ENCODE measurements around the gene TBX1. TPM values are rescaled to one million over a fixed set of nuclear protein-coding genes. Genes with fewer than 3 reads are reported as not detected.

Gene TBX1
- polyA plus RNA-seq, 1 experiment: not detected

DNA sequence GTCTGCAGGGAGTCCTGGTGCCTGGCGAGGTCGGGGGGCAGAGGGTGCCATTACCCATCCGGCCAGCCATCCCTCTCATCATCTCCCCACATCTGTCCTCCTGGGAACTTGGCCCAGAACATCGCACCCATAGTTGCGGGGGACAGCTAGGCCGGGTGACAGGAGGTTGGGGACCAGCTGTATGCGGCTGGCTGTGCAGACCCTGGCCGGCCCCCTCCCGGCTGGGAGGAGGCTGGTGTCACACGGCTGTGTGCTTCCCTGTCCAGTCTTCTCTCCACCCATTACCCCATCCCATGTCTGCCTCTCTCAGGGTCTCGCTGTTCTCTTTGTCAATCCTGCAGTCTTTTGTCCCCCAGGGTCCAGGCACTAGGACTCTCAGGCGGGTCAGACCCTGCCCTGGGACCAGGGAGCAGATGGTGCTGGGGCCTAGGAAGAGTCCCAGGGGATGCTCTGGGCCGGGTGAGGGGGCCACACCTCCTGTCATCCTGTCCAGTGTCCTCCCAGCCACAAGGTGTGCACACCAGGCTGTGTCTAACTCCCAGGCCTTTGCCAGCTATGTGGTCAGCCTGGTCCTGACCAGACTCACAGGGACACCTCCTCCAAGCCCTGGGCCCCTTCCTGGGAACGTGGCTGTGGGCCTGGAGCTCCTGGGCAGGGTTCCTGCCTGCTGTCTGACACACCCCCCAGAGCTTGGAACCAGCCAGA, 6.4 kb upstream of the TBX1 start:
- H3K27me3 ChIP-seq (ENCODE audit: control insufficient read depth, insufficient read depth, low read length): peaks cover 39% of the 10 kb centered on the region
- DNase-seq (ENCODE audit: low read depth): no peak
- TF ChIP-seq, protein P1, sequence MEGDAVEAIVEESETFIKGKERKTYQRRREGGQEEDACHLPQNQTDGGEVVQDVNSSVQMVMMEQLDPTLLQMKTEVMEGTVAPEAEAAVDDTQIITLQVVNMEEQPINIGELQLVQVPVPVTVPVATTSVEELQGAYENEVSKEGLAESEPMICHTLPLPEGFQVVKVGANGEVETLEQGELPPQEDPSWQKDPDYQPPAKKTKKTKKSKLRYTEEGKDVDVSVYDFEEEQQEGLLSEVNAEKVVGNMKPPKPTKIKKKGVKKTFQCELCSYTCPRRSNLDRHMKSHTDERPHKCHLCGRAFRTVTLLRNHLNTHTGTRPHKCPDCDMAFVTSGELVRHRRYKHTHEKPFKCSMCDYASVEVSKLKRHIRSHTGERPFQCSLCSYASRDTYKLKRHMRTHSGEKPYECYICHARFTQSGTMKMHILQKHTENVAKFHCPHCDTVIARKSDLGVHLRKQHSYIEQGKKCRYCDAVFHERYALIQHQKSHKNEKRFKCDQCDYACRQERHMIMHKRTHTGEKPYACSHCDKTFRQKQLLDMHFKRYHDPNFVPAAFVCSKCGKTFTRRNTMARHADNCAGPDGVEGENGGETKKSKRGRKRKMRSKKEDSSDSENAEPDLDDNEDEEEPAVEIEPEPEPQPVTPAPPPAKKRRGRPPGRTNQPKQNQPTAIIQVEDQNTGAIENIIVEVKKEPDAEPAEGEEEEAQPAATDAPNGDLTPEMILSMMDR (IDR thresholded peaks at IDR 0.05; ENCODE audit: insufficient read depth, low read depth, low read length): no peak
- ChIA-PET POLR2A (no interaction called here), CTCF (interaction anchor here (0.8 to 2.8 kb wide), 3 partner anchors 17 to 44 kb away, joined by 3 to 9 read pairs (median 3); no protein-coding TSS in a partner anchor)
- no peaks in the 10 kb centered on the region for H3K36me3 ChIP-seq (ENCODE audit: control insufficient read depth, insufficient read depth, low read length)
- H3K4me3 ChIP-seq (ENCODE audit: low read depth, low read length): no peak overlapping the region

DNA sequence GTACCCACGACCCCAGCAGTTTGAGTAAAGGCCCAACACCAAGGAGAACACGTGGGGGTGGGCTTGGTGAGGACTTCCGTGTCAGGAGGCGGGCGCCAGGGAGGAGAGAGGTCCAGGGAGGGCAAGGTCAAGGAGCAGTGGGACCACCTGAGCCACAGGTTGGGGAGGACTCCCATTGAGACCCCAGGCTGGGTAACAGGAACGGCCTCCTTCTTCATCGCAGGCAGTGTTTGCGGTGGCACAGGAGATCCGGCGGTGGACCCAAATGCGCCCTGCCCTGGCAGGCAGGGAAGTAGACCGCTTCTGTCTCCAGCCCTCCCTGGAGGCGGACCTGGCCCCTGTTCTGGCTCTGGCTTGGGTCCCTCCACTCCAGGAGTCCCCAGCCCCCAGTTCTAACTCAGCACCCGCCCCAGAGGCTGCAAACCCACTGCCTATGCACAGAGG, 5.9 kb upstream of the TBX1 start:
- TF ChIP-seq, protein P1 (IDR thresholded peaks at IDR 0.05; ENCODE audit: insufficient read depth, low read depth, low read length): no peak
- DNase-seq (ENCODE audit: low read depth): no peak
- no peak overlapping the region for H3K4me3 ChIP-seq (ENCODE audit: low read depth, low read length)
- no peaks in the 10 kb centered on the region for H3K36me3 ChIP-seq (ENCODE audit: control insufficient read depth, insufficient read depth, low read length)
- ChIA-PET POLR2A (no interaction called here), CTCF (interaction anchor here (2.8 to 4.0 kb wide), 2 partner anchors 24 kb away, joined by 9 to 22 read pairs; no protein-coding TSS in a partner anchor)
- H3K27me3 ChIP-seq (ENCODE audit: control insufficient read depth, insufficient read depth, low read length): peaks cover 42% of the 10 kb centered on the region

GRCh38 chr22:19755145-19755710, 5.3 kb upstream of the TBX1 start:
- TF ChIP-seq, protein P1 (IDR thresholded peaks at IDR 0.05; ENCODE audit: insufficient read depth, low read depth, low read length): no peak
- H3K36me3 ChIP-seq (ENCODE audit: control insufficient read depth, insufficient read depth, low read length): no peaks in the 10 kb centered on the region
- DNase-seq (ENCODE audit: low read depth): no peak
- POLR2A ChIA-PET: no interaction called here
- peaks cover 40% of the 10 kb centered on the region for H3K27me3 ChIP-seq (ENCODE audit: control insufficient read depth, insufficient read depth, low read length)
- no peak overlapping the region for H3K4me3 ChIP-seq (ENCODE audit: low read depth, low read length)
- CTCF ChIA-PET: interaction anchor here (1.8 to 4.0 kb wide), 2 partner anchors 24 to 156 kb away, joined by 12 to 22 read pairs; no protein-coding TSS in a partner anchor

DNA sequence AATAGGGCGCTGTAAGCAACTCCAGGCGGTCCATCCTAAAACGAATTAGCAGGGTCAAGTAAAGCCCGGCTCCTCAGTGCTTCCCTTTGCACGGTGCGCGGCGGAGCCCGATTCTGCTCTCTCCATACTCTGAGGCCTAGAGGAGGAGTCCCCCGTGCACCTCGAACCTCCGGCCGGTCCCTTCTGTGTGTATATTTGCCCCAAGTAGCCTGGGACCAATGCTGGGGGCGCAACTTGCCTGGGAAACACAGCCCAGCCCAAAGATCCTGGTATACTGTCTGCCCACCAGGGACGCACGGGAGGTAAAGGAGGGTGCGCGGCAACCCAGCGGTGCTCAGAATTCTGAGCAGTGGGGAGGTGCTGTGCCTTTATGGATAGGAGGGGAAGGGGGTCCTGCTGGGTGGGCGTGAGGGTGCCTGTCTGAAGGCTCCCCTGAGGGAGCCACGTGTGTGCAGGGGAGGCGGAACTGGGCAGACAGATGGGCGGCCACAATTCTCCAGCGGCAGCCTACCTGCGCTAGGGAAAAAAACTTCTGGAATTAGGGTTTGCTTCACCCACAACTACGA, 4.8 kb upstream of the TBX1 start:
- Histone ChIP-seq H3K36me3 (ENCODE audit: control insufficient read depth, insufficient read depth, low read length) (no peaks in the 10 kb centered on the region), H3K27me3 (ENCODE audit: control insufficient read depth, insufficient read depth, low read length) (peaks cover 40% of the 10 kb centered on the region), H3K4me3 (ENCODE audit: low read depth, low read length) (no peak overlapping the region)
- TF ChIP-seq, protein P1 (IDR thresholded peaks at IDR 0.05; ENCODE audit: insufficient read depth, low read depth, low read length): no peak
- CTCF ChIA-PET: interaction anchor here (0.8 to 4.0 kb wide), 7 partner anchors 11 to 155 kb away, joined by 3 to 22 read pairs (median 3); no protein-coding TSS in a partner anchor
- no peak for DNase-seq (ENCODE audit: low read depth)
- POLR2A ChIA-PET: no interaction called here

Data from BJ (cell line).